Hematopoietic multipotent progenitor cell treated with erythropoietin and hydrocortisone succinate and interleukin-3 and kit ligand, for 4 days (in vitro differentiated cells): ENCODE results near the gene TNFAIP1.

ENCODE experiments used
- DNase-seq: peaks from one replicate; pipeline ENCODE4 v3.0.0-alpha.2; 2015

TNFAIP1 gene

GRCh38 chr17:28346199-28346580 is 10.6 kb downstream of the TNFAIP1 start:
- DNase-seq = no peak

GRCh38 chr17:28346746-28347246 is 11.2 kb downstream of the TNFAIP1 start:
- peak; percentile 40 for DNase-seq

- no peak for DNase-seq
Observed at GRCh38 chr17:28347261-28347891, 11.8 kb downstream of the TNFAIP1 start.

GRCh38 chr17:28348979-28349378 is 13.4 kb downstream of the TNFAIP1 start:
- no peak for DNase-seq

- no peak for DNase-seq
Observed at GRCh38 chr17:28350271-28350670, 14.7 kb downstream of the TNFAIP1 start.

- DNase-seq = peak; percentile 98
Observed at GRCh38 chr17:28357061-28357900, 21.7 kb downstream of the TNFAIP1 start, which contains the start of gene POLDIP2. TSS of gene POLDIP2 (minus strand) at chr17:28357527. CDS start at chr17:28357448, 79 bp downstream.

- no peak for DNase-seq
Observed at GRCh38 chr17:28357901-28358197, 22.3 kb downstream of the TNFAIP1 start.

- no peak for DNase-seq
Observed at GRCh38 chr17:28363186-28363585, 27.6 kb downstream of the TNFAIP1 start.

- DNase-seq = no peak
Observed at GRCh38 chr17:28363776-28364650, 28.5 kb downstream of the TNFAIP1 start.

GRCh38 chr17:28364665-28365363 is 29.3 kb downstream of the TNFAIP1 start, which contains the start of gene SEBOX:
TSS of gene SEBOX (minus strand) at chr17:28365199. CDS start at chr17:28365151, 48 bp downstream.
- no peak for DNase-seq

- no peak for DNase-seq
Observed at GRCh38 chr17:28365487-28365886, 29.9 kb downstream of the TNFAIP1 start.

- DNase-seq = peak; percentile 41
Observed at GRCh38 chr17:28366605-28367004, 31.0 kb downstream of the TNFAIP1 start.

- DNase-seq = no peak
Observed at GRCh38 chr17:28367641-28368305, 32.2 kb downstream of the TNFAIP1 start.

GRCh38 chr17:28368306-28368831 is 32.8 kb downstream of the TNFAIP1 start:
- DNase-seq = no peak

GRCh38 chr17:28368915-28369683 is 33.5 kb downstream of the TNFAIP1 start:
- DNase-seq = no peak

- no peak for DNase-seq
Observed at GRCh38 chr17:28369684-28370034, 34.1 kb downstream of the TNFAIP1 start.

GRCh38 chr17:28370035-28370743 is 34.6 kb downstream of the TNFAIP1 start, which contains the start of gene VTN:
TSS of gene VTN (minus strand) at chr17:28370307. CDS start at chr17:28370203, 104 bp downstream.
- peak; percentile 59 for DNase-seq

- no peak for DNase-seq
Observed at GRCh38 chr17:28370744-28371103, 35.2 kb downstream of the TNFAIP1 start.

- peak; percentile 86 for DNase-seq
Observed at GRCh38 chr17:28371245-28372202, 36.0 kb downstream of the TNFAIP1 start, which contains the start of gene SARM1. TSS of gene SARM1 (plus strand) at chr17:28371694. CDS start at chr17:28372033, 339 bp downstream.
